Esophagus muscularis mucosa (tissue), 4 donors: ENCODE results near the gene TEX101.
"Not testable (repeated sequence)": the region's sequence is repeated elsewhere in the genome, so short reads cannot be mapped to it uniquely, and the experiment has no call there.

Source experiments
- EP300 ChIP-seq: sonication (generic); formaldehyde crosslinking; IDR thresholded peaks from one replicate; pipeline ENCODE4 v1.6.1; 2017; ENCODE audit warnings: antibody characterized with exemption
- POLR2A ChIP-seq: fragments of 450-650 bp; IDR thresholded peaks from one replicate; pipeline ENCODE4 v1.6.1; 2017; ENCODE audit warnings: antibody characterized with exemption, moderate library complexity, mild to moderate bottlenecking, low read depth
- TF ChIP-seq, protein P1 (sequence below), 3 experiments: fragments of 200-600 bp in 2 of 3; fragments of 450-650 bp in 1 of 3; sonication (generic) in 2 of 3; IDR thresholded peaks; one replicate each; pipeline ENCODE4 v1.5.1; 2017 to 2019; ENCODE audit warnings: antibody characterized with exemption in 3 of 3, mild to moderate bottlenecking in 2 of 3, moderate library complexity in 1 of 3

GRCh38 chr19:43391552-43391935 is 23.1 kb upstream of the TEX101 start:
- TF ChIP-seq POLR2A, EP300: not testable (repeated sequence)
- TF ChIP-seq, protein P1, sequence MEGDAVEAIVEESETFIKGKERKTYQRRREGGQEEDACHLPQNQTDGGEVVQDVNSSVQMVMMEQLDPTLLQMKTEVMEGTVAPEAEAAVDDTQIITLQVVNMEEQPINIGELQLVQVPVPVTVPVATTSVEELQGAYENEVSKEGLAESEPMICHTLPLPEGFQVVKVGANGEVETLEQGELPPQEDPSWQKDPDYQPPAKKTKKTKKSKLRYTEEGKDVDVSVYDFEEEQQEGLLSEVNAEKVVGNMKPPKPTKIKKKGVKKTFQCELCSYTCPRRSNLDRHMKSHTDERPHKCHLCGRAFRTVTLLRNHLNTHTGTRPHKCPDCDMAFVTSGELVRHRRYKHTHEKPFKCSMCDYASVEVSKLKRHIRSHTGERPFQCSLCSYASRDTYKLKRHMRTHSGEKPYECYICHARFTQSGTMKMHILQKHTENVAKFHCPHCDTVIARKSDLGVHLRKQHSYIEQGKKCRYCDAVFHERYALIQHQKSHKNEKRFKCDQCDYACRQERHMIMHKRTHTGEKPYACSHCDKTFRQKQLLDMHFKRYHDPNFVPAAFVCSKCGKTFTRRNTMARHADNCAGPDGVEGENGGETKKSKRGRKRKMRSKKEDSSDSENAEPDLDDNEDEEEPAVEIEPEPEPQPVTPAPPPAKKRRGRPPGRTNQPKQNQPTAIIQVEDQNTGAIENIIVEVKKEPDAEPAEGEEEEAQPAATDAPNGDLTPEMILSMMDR (IDR thresholded peaks at IDR 0.05): not testable (repeated sequence)
